GM15510 (cell line): ENCODE results near the gene DHH.
A peak's percentile ranks its signal among the peaks of the same experiment; 100 is the strongest.

Source experiments
- POLR2A ChIP-seq: IDR thresholded peaks from 3 replicates; pipeline ENCODE4 v1.6.1; 2011; ENCODE audit warnings: borderline replicate concordance; ENCODE audit not compliant: insufficient read length; ENCODE audit errors: extremely low read depth

The DHH gene

DNA sequence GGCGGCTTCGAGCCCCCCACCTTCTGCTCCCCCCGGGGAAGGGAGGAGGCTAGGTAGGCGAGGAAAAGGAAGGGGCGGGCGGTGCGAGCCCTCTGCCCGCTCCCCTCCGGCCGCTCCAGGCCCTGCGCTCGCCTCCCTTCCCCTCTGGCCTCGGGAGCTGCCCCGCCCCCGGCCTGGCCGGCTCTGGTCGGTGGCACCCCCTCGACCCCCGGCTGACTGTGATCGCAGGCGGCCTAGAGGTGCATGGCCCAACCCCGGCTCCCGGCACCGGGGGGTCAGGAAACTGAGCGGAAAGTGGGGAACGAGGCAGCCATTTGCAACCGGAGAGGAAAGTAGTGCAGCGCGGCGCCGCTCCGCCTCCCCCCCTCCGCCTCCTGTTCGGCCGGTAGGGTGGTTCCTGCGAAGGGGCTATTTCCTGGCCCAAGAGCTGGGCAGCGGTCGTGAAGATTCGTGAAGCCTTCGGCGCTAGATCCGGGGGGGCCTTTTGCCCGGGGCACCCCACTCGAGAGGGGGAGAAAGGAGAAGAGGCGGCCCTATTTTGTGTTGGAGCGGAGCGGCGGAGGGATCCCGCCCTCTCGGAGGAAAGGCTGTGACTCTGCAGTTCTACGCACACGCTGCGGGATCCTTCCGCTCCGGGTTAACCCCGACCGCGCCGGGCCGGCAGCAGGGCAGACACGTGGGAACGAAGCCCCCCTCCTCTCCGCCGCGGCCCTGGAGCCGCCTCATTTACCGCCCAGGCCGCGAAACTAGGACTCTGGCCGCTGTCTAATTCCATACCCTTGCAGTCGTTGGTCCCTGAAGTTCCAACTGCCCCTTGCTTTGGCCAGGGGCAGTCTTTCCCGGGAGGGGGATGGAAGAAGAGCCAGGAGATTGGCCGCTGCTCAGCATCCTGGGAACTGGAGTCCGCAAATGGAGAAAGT is 34.1 kb downstream of the DHH start, which contains the start of gene KMT2D:
Gene KMT2D (minus strand): TSS at position 558 of the 920 bp plus-strand sequence. CDS start 5,470 bp downstream, outside the sequence.
- peak; percentile 72 for TF ChIP-seq POLR2A

DNA sequence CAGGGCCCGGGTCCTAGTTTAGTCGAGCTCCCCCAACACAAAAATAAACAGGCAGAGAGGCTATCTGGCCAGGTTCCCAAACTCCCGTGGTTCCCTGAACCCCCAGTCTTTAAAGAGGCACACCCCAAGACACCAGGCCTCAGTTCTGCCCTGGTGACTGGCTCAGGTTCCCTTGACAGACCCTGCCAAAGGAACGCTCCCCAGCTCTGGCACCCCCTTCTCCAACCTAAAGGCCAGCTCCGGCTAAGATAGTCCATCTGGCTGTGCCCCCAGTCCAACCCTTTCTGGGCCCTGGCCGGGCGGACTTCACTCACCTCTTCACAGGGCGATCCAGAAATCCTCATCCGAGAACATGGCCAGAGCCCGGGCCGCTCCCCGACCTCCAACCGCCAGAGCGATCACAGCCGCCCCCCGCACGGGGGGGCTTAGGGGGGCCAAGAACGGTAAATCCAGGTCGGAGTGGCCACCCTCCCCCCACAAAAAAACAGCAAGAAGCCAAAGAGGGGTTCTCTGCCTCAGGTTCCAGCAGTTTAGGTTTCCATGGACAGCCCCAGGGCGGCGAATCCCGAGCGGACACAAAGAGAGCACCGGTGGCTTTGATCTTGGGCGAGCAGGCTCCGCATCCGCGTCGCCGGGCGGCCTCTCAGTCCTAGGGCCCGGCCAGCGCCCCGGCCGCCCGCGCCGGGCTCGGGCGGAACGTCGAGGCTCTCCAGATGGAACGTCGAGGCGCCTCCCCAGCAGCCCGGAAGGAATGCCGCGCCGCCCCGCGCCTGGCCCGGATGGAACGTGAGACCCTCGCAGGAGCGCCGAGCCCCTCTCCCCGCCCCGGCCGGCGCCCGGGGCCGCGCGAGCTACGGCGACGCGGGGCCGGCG is 35.1 kb downstream of the DHH start:
- no peak for TF ChIP-seq POLR2A

DNA sequence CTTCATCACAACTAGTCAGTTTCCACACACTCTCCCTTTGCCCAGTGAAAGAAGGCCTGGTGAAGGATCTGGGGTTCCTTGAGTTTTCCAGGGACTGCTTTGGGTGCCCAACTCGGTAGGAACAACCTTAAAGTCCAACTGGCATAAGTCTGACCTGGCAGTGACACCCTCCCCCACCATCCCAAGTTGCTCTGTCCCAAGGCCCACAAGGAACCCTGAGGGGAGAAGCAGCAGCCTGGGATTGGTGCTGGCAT is 35.6 kb downstream of the DHH start:
- no peak for TF ChIP-seq POLR2A

DNA sequence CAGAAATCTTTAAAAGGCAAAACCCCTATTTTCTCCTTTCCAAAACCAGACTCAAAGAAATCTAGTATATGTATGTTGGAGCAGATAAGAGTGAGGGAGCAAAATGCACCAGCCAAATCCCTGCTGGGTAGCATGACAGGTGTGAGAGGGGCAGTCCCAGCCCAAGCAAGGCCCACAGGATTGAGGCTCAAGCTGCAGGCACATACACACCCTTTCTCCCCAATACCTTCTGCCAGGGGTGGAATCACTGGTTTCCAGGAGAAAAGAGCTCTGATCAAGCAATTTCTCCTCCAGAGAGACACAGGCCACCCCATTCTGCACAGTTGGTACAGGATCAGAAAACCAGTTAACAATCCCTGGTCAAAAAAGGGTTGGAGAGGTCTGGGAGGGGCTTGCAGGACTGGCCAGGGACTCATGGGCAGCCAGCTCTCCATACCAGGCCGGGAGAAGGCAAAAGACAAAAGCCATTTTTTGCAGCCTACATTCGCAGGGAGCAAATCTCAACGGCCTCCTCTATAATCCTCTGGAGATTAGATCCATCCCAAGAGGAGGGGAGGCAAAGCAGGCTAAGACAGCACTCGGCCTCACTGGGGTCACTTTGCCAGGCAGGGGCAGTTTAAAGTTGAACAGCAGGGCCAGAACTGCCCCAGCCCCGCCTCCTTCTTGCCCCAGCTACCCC is 36.1 kb downstream of the DHH start:
- no peak for TF ChIP-seq POLR2A

DNA sequence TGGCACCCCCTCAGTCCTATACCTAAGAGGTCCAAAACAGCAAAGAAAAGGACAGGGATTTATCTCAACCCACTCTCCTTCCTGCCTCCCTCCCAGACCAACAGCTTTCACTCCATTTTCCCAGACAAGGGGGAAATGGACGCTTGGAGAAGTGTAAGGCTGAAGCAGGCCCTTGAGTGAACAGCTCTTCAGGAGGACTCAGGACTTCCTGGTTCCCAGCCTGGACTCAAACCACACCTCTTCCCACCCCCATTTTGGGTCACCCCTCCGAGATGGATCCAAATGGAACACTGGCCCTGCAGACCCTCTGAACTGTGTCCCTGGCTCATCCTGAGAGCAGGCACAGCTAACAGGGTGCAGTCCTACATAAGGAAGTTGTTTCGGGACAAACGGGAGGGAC is 36.7 kb downstream of the DHH start:
- TF ChIP-seq POLR2A, result no peak

DNA sequence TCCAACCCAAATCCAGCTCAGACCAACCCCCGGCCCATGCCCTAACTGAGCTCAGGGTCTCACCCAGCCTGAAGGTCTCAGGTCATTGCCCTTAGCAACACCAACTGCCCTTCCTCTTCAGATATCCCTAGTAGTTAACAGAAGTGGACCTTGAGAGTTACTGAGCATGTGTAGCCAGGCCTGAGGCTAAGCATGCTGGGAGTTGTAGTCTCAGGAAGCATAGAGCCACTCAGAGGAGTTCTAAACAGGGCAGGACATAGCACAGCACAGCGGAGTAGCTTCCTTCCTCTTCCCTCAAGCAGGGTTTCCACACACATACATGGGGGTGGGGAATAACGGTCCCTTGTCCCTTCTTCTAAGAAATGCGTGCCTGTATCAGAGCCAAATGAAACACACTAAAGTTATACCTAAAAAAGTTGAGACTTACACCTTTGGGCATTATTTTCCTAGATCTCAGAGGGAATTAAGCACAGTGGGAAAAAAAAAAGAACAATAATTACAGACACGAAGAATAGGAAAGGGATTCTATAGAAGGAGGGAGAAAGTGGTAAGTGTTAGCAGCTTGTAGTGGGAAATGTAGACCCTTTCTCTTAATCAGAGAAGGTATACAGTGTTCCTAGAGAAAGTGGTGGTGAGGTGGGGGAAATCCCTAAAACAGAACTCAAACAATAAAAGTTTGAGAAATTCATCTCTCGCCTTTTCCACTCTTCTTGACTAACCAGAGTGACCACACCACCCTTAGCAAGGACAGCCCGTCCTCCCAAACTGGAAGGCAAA is 38.4 kb downstream of the DHH start:
- no peak for TF ChIP-seq POLR2A

DNA sequence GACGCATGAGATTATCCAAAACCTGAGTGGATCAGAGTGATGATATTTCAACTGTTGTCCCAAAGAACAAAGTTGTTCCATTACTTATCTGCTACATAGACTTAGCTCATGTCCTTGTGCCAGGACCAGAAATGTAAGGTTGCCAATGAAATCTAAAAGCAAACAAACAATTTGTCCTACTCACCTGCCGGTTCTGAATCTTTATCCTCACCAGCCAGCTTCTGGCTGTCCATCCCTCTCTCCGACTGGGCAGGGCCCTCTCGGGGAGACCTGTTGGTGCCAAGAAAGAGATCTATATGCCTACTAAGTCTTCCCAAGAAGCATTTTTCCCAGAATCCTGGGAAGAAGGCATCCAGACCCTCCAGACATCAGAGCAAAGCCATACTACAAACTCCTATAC is 39.5 kb downstream of the DHH start:
- TF ChIP-seq POLR2A, result no peak

DNA sequence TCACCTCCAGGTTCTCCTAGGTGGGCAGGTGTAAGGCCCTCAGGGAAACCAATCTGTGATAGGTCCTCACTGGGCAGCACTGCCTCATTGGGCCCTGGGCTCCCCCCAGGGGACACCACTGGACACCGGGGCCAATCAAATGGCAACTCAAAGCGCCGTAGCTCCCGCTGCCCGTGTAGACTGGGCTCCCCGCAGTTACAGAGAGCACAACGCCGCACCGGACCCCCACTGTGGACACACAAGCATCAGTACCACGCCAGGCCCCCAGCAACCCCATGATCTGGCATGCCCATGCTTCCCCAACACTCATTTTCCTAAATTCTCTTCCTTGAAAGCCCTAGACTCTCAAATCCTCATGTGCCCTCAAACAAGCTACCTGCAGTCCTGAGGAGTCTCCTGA is 40.1 kb downstream of the DHH start:
- no peak for TF ChIP-seq POLR2A

DNA sequence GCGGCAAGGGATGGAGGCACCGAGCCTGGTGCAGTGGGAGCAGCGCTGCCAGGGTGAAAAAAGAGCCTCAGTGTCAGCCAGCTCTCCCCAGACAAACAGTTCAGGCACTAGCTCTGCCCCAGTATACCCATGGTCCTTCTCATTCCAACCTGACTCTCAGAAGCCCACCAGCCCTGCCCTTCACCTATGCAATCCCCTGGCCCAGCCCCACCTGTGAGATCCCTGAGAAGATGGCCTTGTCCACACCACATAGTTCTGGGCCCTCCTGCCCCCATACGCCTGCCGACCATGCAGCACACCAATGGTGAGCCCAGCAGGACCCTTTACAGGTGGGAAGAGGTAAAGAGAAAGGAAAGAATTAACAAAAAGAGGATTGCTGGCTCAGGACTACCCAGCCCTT is 40.5 kb downstream of the DHH start:
- no peak for TF ChIP-seq POLR2A

DNA sequence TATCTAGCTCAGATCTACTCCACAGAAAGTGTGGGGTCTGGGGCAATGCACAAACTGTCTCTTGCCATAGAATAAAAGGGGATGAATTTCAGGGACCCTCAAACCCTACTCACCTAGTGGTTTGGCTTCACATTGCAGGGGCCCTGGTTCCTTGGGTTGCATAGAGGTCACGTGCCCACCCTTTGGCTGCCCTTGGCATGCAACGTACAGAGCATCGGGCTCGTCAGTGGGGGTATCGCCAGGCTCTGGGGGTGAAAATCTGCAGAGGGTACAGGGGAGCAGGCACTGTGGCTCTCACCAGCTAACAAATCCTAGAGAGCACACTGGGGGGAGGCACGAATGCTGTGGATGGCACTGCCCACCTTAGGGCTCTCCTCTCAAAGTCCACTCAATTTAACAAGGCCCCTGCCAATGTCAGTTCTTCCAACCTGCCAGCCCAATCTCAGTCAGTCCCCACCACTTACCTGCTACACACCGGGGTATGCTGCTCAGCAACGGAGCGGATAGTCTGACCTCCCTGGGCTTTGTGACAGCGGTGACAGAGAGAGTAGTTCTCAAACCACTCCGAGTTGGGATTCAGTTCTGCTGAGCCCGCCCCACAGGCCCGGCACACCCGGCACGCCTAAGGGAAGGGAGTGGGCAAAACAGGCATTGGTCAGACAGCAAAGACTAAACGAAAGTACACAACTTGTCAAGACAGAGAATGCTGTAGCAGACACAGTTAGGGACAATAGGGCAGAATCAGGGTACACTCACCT is 42.0 kb downstream of the DHH start:
- TF ChIP-seq POLR2A, result no peak

DNA sequence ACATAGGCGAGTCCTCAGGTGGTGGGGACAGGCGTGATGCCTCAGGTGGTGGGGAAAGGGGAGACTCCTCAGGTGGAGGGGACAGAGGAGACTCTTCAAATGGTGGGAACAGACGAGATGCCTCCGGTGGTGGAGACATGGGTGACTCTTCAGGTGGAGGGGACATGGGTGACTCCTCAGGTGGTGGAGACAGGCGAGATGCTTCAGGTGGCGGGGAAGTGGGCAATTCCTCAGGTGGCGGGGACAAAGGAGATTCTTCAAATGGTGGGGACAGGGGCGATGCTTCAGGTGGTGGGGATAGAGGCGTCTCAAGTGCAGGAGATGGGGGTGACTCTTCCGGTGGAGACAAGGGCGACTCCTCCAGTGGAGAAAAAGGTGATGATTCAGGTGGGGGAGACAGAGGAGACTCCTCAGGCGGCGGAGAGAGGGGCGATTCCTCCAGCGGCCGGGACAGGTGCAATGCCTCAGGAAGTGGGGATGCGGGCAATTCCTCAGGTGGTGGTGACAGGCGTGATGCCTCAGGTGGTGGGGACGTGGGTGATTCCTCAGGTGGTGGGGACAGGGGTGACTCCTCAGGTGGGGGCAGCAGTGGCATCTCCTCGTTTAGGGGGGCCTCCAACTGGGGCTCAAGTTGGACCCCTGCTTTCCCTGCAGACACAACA is 42.7 kb downstream of the DHH start:
- TF ChIP-seq POLR2A, result no peak

DNA sequence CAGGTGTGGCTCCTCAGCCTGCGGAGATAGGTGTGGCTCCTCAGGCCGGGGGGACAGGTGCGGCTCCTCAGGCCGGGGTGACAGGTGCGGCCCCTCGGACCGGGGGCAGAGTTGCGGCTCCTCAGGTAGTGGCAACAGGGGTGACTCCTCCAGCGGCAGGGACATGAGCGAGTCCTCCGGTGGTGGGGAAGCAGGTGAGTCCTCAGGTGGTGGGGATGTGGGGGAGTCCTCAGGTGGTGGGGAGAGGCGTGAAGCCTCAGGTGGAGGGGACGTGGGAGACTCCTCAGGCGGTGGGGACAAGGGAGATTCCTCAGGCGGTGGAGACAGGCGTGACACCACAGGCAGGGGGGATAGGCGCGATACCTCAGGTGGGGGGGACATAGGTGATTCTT is 43.2 kb downstream of the DHH start:
- no peak for TF ChIP-seq POLR2A
